ENCODE results near the gene OR13C9. TPM values are rescaled to one million over a fixed set of nuclear protein-coding genes. Genes with fewer than 3 reads are reported as not detected.

OR13C9 gene
- total and polyA plus RNA-seq, 9 of the 15 experiments (the other 6 are each of a cell fraction or from before 2014, with no cell fraction given) = not detected

GRCh38 chr9:104575456-104575855 lies 42.5 kb downstream of the OR13C9 start (continued):
- TF ChIP-seq RREB1 (CRISPR knock-in tag; IDR thresholded peaks at IDR 0.05) = no peak
- TF ChIP-seq FIP1L1 (IDR thresholded peaks at IDR 0.05; ENCODE audit: low read depth, low read length, poor library complexity, severe bottlenecking) = no peak
- no peak for TF ChIP-seq MAX (CRISPR knock-in tag; IDR thresholded peaks at IDR 0.05)
- no peak for TF ChIP-seq ADNP (tag; IDR thresholded peaks at IDR 0.05)

GRCh38 chr9:104572612-104573011 lies 45.4 kb downstream of the OR13C9 start:
- BruUV-seq (replicated peaks) = no TSS peak
- intact Hi-C loops (cut with micrococcal nuclease) = no loop called here
- in situ Hi-C loops (cut with MboI) = no loop called here

More at GRCh38 chr9:104572612-104573011, 45.4 kb downstream of the OR13C9 start:
- Histone ChIP-seq H3K4me3 (no peak overlapping the region), H3K9ac (ENCODE audit: insufficient read depth in 1 of 2, low read depth in 2 of 2, low read length in 2 of 2) (no peak overlapping the region), H3K27me3 (ENCODE audit: control insufficient read depth in 2 of 2, insufficient read depth in 2 of 2, low read length in 2 of 2) (no peaks in the 10 kb centered on the region), H3K79me2 (ENCODE audit: control insufficient read depth, insufficient read depth, low read length) (no peaks in the 10 kb centered on the region), H3K27ac (ENCODE audit: extremely low read depth, low read depth, low read length) (no peak overlapping the region), H2AFZ (ENCODE audit: low read depth, low read length) (no peak overlapping the region), H3K9me1 (ENCODE audit: control insufficient read depth, insufficient read depth, low read length) (no peaks in the 10 kb centered on the region), H3K4me2 (ENCODE audit: insufficient read depth, low read length) (no peak overlapping the region), H3K4me1 (replicated peaks in 1 of 2; ENCODE audit: control insufficient read depth in 2 of 2, insufficient read depth in 2 of 2, low read length in 2 of 2) (no peaks in the 10 kb centered on the region), H3K9me3 (replicated peaks; ENCODE audit: control insufficient read depth, insufficient read depth, low read depth, low read length) (no peaks in the 10 kb centered on the region), H3K36me3 (ENCODE audit: control insufficient read depth, insufficient read depth, low read length) (no peaks in the 10 kb centered on the region), H4K20me1 (replicated peaks; ENCODE audit: control insufficient read depth, insufficient read depth, low read length) (no peaks in the 10 kb centered on the region)
- 5% methylated on average over 1 of the region's 1 CpG for WGBS (ENCODE audit: insufficient coverage, low coverage, missing lambda C conversion rate)
- CTCF ChIA-PET (ENCODE audit: low intra/inter-chr PET ratio) = no interaction called here
- DNase-seq (ENCODE audit: extremely low read depth in 1 of 4, low spot score in 3 of 4) (no peak), FAIRE-seq (no peak), ATAC-seq (no peak)
- POLR2A ChIA-PET = no interaction called here
- 0 out of 2 replicates have a peak, but pooled peaks have one; percentile 40 for TF ChIP-seq CBX5 (IDR thresholded peaks at IDR 0.05; ENCODE audit: borderline replicate concordance, low read depth)
- no peak for TF ChIP-seq ZBTB34 (CRISPR knock-in tag; IDR thresholded peaks at IDR 0.05)
- TF ChIP-seq KLF6 (CRISPR knock-in tag; IDR thresholded peaks at IDR 0.05; ENCODE audit: borderline replicate concordance) = no peak
- TF ChIP-seq SMARCE1 (IDR thresholded peaks at IDR 0.05) = no peak
- TF ChIP-seq ERF (CRISPR knock-in tag; IDR thresholded peaks at IDR 0.05) = no peak
- no peak for TF ChIP-seq NFIC (IDR thresholded peaks at IDR 0.05)
- no peak for TF ChIP-seq ZNF561 (CRISPR knock-in tag; conservative IDR thresholded peaks at IDR 0.05)
- no peak for TF ChIP-seq ZNF780A (CRISPR knock-in tag; IDR thresholded peaks at IDR 0.05)
